Measurements from ENCODE around the gene PPP2R2B. TPM values are rescaled to one million over a fixed set of nuclear protein-coding genes. Genes with fewer than 3 reads are reported as not detected.

PPP2R2B gene
- total RNA-seq, 4 donors from 2014 or later: 1.2 to 4.0 (median 2.1) TPM

GRCh38 chr5:146758076-146758475 lies 120.5 kb downstream of the PPP2R2B start:
- intact Hi-C loops (cut with DNase I): no loop called here
- Histone ChIP-seq H3K9me3 (no peaks in the 10 kb centered on the region), H3K4me1 (no peaks in the 10 kb centered on the region), H3K27ac (replicated peaks in 1 of 4) (no peak overlapping the region), H3K4me3 (no peak overlapping the region), H3K36me3 (no peaks in the 10 kb centered on the region), H3K27me3 (no peaks in the 10 kb centered on the region)
- 67% methylated on average over 1 of the region's 1 CpG for WGBS
- no peak for DNase-seq (ENCODE audit: extremely low spot score)
- TF ChIP-seq EP300 (IDR thresholded peaks at IDR 0.05) (no peak), POLR2A (IDR thresholded peaks at IDR 0.05; ENCODE audit: low read depth) (no peak), POLR2AphosphoS5 (IDR thresholded peaks at IDR 0.05) (no peak)
- TF ChIP-seq, protein P1, sequence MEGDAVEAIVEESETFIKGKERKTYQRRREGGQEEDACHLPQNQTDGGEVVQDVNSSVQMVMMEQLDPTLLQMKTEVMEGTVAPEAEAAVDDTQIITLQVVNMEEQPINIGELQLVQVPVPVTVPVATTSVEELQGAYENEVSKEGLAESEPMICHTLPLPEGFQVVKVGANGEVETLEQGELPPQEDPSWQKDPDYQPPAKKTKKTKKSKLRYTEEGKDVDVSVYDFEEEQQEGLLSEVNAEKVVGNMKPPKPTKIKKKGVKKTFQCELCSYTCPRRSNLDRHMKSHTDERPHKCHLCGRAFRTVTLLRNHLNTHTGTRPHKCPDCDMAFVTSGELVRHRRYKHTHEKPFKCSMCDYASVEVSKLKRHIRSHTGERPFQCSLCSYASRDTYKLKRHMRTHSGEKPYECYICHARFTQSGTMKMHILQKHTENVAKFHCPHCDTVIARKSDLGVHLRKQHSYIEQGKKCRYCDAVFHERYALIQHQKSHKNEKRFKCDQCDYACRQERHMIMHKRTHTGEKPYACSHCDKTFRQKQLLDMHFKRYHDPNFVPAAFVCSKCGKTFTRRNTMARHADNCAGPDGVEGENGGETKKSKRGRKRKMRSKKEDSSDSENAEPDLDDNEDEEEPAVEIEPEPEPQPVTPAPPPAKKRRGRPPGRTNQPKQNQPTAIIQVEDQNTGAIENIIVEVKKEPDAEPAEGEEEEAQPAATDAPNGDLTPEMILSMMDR (IDR thresholded peaks at IDR 0.05): no peak

- Histone ChIP-seq H3K36me3 (no peaks in the 10 kb centered on the region), H3K4me1 (no peaks in the 10 kb centered on the region), H3K27ac (replicated peaks in 1 of 4) (no peak overlapping the region), H3K4me3 (no peak overlapping the region), H3K9me3 (no peaks in the 10 kb centered on the region), H3K27me3 (no peaks in the 10 kb centered on the region)
- intact Hi-C loops (cut with DNase I): no loop called here
- no peak for DNase-seq (ENCODE audit: extremely low spot score)
- no peak for TF ChIP-seq EP300 (IDR thresholded peaks at IDR 0.05)
- TF ChIP-seq, protein P1 (IDR thresholded peaks at IDR 0.05): no peak
- 69% methylated on average over 1 of the region's 1 CpG for WGBS
These were observed 122.0 kb downstream of the PPP2R2B start for GRCh38 chr5:146756546-146756945.

DNA sequence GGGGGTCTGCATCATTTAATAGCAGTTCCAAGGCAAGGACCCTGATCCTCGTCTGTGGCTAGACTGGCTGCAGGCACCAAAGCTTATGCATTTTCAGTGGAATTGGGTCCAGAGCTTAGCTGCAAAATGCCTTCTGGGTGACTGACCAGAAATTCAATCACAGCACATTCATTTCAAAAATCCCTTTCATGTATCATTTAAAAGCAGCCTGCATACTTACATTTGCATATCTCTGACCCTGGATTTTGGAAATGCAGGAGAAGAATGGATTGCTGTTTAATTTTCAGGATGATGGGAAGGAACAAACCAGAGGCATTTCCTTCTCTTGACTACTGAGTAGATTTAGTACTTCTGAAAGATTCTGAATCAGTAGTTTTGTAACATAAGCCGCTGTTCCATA lies 122.8 kb downstream of the PPP2R2B start:
- no peak overlapping the region for H3K4me3 ChIP-seq
- H3K27ac ChIP-seq (replicated peaks in 1 of 4): no peak overlapping the region
- H3K27me3 ChIP-seq: no peaks in the 10 kb centered on the region
- H3K36me3 ChIP-seq: no peaks in the 10 kb centered on the region
- no peaks in the 10 kb centered on the region for H3K9me3 ChIP-seq
- 62% methylated on average over 2 of the region's 2 CpGs for WGBS
- TF ChIP-seq EP300 (IDR thresholded peaks at IDR 0.05): no peak
- TF ChIP-seq, protein P1 (IDR thresholded peaks at IDR 0.05): no peak
- TF ChIP-seq POLR2A (IDR thresholded peaks at IDR 0.05; ENCODE audit: low read depth): no peak
- TF ChIP-seq POLR2AphosphoS5 (IDR thresholded peaks at IDR 0.05): no peak
- no peak for DNase-seq (ENCODE audit: extremely low spot score)
- no peaks in the 10 kb centered on the region for H3K4me1 ChIP-seq
- intact Hi-C loops (cut with DNase I): no loop called here

GRCh38 chr5:146754621-146755020 lies 123.9 kb downstream of the PPP2R2B start:
- no peaks in the 10 kb centered on the region for H3K9me3 ChIP-seq
- no peak overlapping the region for H3K4me3 ChIP-seq
- no peak for DNase-seq (ENCODE audit: extremely low spot score)
- intact Hi-C loops (cut with DNase I): no loop called here
- no peak for TF ChIP-seq EP300 (IDR thresholded peaks at IDR 0.05)
- no peak for TF ChIP-seq POLR2A (IDR thresholded peaks at IDR 0.05; ENCODE audit: low read depth)
- TF ChIP-seq, protein P1 (IDR thresholded peaks at IDR 0.05): no peak
- TF ChIP-seq POLR2AphosphoS5 (IDR thresholded peaks at IDR 0.05): no peak
- H3K36me3 ChIP-seq: no peaks in the 10 kb centered on the region
- no peaks in the 10 kb centered on the region for H3K4me1 ChIP-seq
- H3K27ac ChIP-seq (replicated peaks in 1 of 4): no peak overlapping the region
- no peaks in the 10 kb centered on the region for H3K27me3 ChIP-seq

DNA sequence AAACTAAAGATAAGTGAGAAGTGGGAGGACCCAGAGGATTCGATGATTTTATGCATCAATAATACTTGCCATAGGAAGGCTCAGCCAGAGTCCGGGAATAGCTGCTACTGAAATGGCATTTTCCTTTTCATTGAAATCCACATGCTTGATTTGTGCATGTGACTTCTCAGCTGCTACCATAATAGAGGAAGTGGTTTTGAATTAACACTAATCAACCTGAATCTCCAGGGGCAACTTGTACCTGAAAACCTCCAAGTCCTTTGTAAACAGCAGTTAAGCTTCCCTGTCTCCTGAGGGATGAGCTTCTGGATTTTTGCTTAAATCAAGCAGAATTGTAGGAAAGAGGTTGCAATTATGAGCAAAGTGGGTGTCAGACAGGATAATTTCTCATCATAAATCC lies 124.9 kb downstream of the PPP2R2B start:
- TF ChIP-seq EP300 (IDR thresholded peaks at IDR 0.05): no peak
- no peak for TF ChIP-seq POLR2A (IDR thresholded peaks at IDR 0.05; ENCODE audit: low read depth)
- TF ChIP-seq POLR2AphosphoS5 (IDR thresholded peaks at IDR 0.05): no peak
- TF ChIP-seq, protein P1 (IDR thresholded peaks at IDR 0.05): no peak
- Histone ChIP-seq H3K4me3 (no peak overlapping the region), H3K9me3 (no peaks in the 10 kb centered on the region), H3K27ac (replicated peaks in 1 of 4) (no peak overlapping the region), H3K36me3 (no peaks in the 10 kb centered on the region), H3K27me3 (no peaks in the 10 kb centered on the region), H3K4me1 (no peaks in the 10 kb centered on the region)
- intact Hi-C loops (cut with DNase I): no loop called here
- DNase-seq (ENCODE audit: extremely low spot score): no peak
- WGBS: 43% methylated on average over 2 of the region's 2 CpGs

Data from esophagus muscularis mucosa (tissue), 4 donors.